ENCODE data around the gene PPP1R14D.

- TF ChIP-seq EZH2 (IDR thresholded peaks at IDR 0.05; ENCODE audit: borderline replicate concordance, insufficient read depth, low read length, poor library complexity, severe bottlenecking) = no peak
- TF ChIP-seq POLR2AphosphoS5 (IDR thresholded peaks at IDR 0.05) = no peak
- TF ChIP-seq CTCF (IDR thresholded peaks at IDR 0.05; ENCODE audit: poor library complexity, severe bottlenecking) = no peak
- TF ChIP-seq TAF1 (IDR thresholded peaks at IDR 0.05; ENCODE audit: low read depth) = no peak
These were observed 51.9 kb downstream of the PPP1R14D start for GRCh38 chr15:40776537-40777141.

Measured in neural cell (in vitro differentiated cells).